ENCODE results near the gene SIN3B. TPM values are rescaled to one million over a fixed set of nuclear protein-coding genes. Genes with fewer than 3 reads are reported as not detected.

SIN3B gene
- total RNA-seq, 1 donor from 2014 or later: 68.5 TPM

GRCh38 chr19:16860118-16860517 is 30.9 kb downstream of the SIN3B start:
- intact Hi-C loops (cut with DNase I): no loop called here
- no peak for DNase-seq (ENCODE audit: extremely low spot score in 2 of 2)
- H3K36me3 ChIP-seq: peaks cover 0 to 50% of the 10 kb centered on the region in 2 donors

GRCh38 chr19:16861011-16861410 is 31.8 kb downstream of the SIN3B start:
- no peaks in the 10 kb centered on the region for H3K27me3 ChIP-seq
- no peak overlapping the region for H3K27ac ChIP-seq
- no peaks in the 10 kb centered on the region for H3K9me3 ChIP-seq
- intact Hi-C loops (cut with DNase I): no loop called here
- DNase-seq (ENCODE audit: extremely low spot score in 2 of 2): no peak
- H3K4me3 ChIP-seq: no peak overlapping the region
- H3K36me3 ChIP-seq: peaks cover 0 to 52% of the 10 kb centered on the region in 2 donors
- no peaks in the 10 kb centered on the region for H3K4me1 ChIP-seq
- TF ChIP-seq POLR2AphosphoS5 (IDR thresholded peaks at IDR 0.05; ENCODE audit: insufficient read depth in 1 of 2, low read depth in 1 of 2): no peak
- TF ChIP-seq CTCF (IDR thresholded peaks at IDR 0.05): no peak
- no peak for TF ChIP-seq POLR2A (IDR thresholded peaks at IDR 0.05)

More at GRCh38 chr19:16860118-16860517, 30.9 kb downstream of the SIN3B start:
- Histone ChIP-seq H3K9me3 (no peaks in the 10 kb centered on the region), H3K27me3 (no peaks in the 10 kb centered on the region), H3K4me1 (no peaks in the 10 kb centered on the region), H3K27ac (no peak overlapping the region), H3K4me3 (no peak overlapping the region)
- no peak for TF ChIP-seq POLR2AphosphoS5 (IDR thresholded peaks at IDR 0.05; ENCODE audit: insufficient read depth in 1 of 2, low read depth in 1 of 2)
- TF ChIP-seq POLR2A (IDR thresholded peaks at IDR 0.05): no peak

- intact Hi-C loops (cut with DNase I): no loop called here
- TF ChIP-seq POLR2A (IDR thresholded peaks at IDR 0.05) (no peak), CTCF (IDR thresholded peaks at IDR 0.05) (no peak), POLR2AphosphoS5 (IDR thresholded peaks at IDR 0.05; ENCODE audit: insufficient read depth in 1 of 2, low read depth in 1 of 2) (no peak)
- no peak for DNase-seq (ENCODE audit: extremely low spot score in 2 of 2)
- Histone ChIP-seq H3K27me3 (no peaks in the 10 kb centered on the region), H3K36me3 (peaks cover 0 to 52% of the 10 kb centered on the region in 2 donors), H3K4me1 (no peaks in the 10 kb centered on the region), H3K4me3 (no peak overlapping the region), H3K9me3 (no peaks in the 10 kb centered on the region), H3K27ac (no peak overlapping the region)
These were observed 32.6 kb downstream of the SIN3B start for GRCh38 chr19:16861834-16862233.

- no peak overlapping the region for H3K27ac ChIP-seq
- no peaks in the 10 kb centered on the region for H3K27me3 ChIP-seq
- peaks cover 0 to 58% of the 10 kb centered on the region in 2 donors for H3K36me3 ChIP-seq
- no peaks in the 10 kb centered on the region for H3K4me1 ChIP-seq
- intact Hi-C loops (cut with DNase I): no loop called here
- H3K4me3 ChIP-seq: no peak overlapping the region
- DNase-seq (ENCODE audit: extremely low spot score in 2 of 2): no peak
- H3K9me3 ChIP-seq: no peaks in the 10 kb centered on the region
- TF ChIP-seq POLR2AphosphoS5 (IDR thresholded peaks at IDR 0.05; ENCODE audit: insufficient read depth in 1 of 2, low read depth in 1 of 2): no peak
- no peak for TF ChIP-seq CTCF (IDR thresholded peaks at IDR 0.05)
- TF ChIP-seq POLR2A (IDR thresholded peaks at IDR 0.05): no peak
These were observed 33.7 kb downstream of the SIN3B start for GRCh38 chr19:16862826-16863415.

GRCh38 chr19:16867211-16867610 is 38.0 kb downstream of the SIN3B start:
- no peaks in the 10 kb centered on the region for H3K4me1 ChIP-seq
- no peak for DNase-seq (ENCODE audit: extremely low spot score in 2 of 2)
- H3K27ac ChIP-seq: no peak overlapping the region
- H3K9me3 ChIP-seq: no peaks in the 10 kb centered on the region
- peaks cover 0 to 93% of the 10 kb centered on the region in 2 donors for H3K36me3 ChIP-seq
- H3K4me3 ChIP-seq: no peak overlapping the region
- intact Hi-C loops (cut with DNase I): no loop called here
- TF ChIP-seq POLR2A (IDR thresholded peaks at IDR 0.05) (no peak), CTCF (IDR thresholded peaks at IDR 0.05) (no peak), POLR2AphosphoS5 (IDR thresholded peaks at IDR 0.05; ENCODE audit: insufficient read depth in 1 of 2, low read depth in 1 of 2) (no peak)
- no peaks in the 10 kb centered on the region for H3K27me3 ChIP-seq

Measured in vagina (tissue), 2 donors.